ENCODE measurements around the gene EIF4EBP3.

EIF4EBP3 gene

DNA sequence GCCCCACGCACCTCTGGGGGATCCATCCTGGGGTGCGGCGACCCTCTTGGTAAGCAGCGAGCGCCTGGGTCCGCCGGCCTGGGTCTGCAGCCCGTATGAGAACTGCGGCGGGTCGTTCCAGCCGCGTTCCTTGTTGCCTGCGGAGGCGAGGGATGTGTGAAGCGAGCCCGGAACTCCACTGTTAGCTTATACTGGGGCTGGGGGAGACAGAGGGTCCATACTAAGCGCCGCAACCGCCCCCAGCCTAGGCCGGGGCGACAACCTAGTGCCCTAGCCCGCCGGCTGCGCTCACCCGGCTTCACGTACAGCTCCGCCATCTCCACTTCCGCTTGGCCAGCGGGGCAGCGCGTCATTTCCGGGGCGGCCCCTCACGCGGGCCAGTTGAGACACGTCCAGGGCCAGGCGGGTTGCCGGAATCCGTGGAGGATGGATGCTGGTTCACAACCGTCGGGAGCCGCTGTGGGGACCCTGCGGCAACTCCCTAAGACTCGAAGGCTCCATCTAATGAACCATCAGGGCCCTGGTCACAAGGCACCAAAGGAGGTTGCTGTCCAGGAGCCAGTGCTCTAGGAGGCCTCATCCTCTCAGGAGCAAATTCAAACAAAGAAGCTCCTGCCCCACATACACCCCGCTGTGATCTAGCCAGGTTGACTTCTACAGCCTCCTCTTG is 9.8 kb downstream of the EIF4EBP3 start, which contains the start of gene SRA1:
TSS of gene SRA1 (minus strand) at position 338 of the 670 bp plus-strand sequence. CDS start at position 317, 21 bp downstream.
- DNase-seq = peak; percentile 65

DNA sequence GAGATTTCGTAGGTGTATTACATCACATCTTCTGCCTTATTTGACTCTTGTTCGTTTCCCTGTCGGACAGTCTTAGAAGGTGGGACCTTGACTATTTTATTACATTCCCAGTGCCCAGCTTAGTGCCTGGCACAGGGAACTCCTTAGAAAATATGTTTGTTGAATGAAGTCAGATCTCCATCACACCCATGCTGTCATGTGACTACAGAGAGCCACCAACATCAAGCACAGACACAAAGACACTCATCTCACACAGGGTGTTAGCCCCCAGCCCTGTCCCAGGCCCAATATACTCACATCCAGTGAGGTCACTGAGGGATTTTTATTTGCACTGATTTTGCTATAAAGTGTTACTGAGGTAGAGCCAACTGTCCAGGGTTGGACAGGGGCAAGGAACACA is 10.5 kb downstream of the EIF4EBP3 start:
- no peak for DNase-seq

DNA sequence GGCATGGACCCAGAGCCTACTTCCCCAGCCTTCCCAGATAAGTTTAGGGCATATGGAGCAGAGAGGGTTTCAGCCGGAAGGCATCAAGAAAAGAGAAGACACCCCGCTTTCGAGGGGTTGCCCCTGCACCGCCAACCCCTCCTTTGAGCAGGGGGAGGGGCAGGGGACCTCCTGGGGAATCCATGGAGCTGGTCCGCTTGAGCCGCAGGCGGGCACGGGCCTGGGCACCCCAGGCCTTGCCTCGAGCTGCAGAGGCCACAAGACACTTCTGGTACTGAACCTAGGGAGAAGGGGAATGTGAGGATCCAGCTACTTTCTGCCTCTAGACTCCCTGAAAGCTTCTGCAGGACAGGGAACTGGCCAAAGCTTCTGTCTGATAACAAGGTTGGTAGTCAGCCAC is 11.1 kb downstream of the EIF4EBP3 start:
- no peak for DNase-seq

DNA sequence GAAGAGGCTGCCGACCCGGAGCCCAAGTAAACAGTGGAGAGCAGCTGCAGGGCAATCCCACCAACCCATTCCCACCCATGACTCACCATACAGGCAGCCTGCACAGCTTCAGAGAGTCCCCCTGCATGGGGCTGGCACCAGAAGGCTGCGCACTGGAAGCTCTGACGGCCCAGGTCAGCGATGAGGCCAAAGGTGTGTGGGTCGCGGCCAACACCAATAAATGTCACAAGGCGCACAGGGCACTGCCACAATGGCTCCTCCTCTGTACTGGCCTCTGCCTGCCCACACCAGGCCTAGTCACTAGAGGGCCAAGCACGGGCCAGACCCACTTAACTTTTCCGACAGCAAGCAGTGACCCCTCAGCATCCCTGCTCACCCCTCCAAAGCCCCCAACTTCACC is 12.8 kb downstream of the EIF4EBP3 start:
- DNase-seq = no peak

DNA sequence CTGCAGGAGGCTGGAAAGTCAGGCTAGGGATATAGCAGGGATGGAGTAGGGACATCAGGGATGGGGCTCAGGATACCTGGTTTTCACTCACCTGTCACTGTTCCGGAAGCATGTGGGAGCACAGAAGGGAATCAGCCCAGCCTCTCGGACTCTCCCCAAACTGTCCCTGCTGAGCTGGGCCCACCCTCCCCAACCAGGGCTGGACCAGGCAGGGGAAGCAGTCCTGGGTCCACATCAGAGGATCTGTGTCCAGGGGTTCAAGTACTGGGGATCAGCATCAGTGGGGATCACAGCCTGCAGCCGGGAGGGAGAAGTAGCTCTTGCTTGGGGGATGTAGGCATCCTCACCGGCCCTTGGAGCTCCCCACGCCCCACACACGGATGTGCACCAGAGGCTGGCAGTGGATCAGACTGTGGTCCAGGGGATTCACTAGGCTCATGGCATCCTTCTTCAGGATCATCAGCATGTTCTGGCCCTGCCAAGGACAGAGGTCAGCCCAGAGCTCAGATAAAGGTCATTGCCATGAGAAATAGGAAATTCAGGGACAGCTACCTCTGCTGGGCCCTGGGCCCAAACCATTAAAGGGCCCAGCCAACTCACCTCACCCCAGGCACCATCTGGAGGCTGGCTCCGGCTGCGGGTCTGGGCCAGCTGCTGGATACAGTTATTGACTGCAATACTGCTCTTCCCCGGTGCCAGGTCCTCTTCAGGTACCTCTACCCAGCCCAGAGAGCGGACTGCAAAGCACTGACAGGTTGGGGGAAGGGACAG is 14.5 kb downstream of the EIF4EBP3 start:
- no peak for DNase-seq

DNA sequence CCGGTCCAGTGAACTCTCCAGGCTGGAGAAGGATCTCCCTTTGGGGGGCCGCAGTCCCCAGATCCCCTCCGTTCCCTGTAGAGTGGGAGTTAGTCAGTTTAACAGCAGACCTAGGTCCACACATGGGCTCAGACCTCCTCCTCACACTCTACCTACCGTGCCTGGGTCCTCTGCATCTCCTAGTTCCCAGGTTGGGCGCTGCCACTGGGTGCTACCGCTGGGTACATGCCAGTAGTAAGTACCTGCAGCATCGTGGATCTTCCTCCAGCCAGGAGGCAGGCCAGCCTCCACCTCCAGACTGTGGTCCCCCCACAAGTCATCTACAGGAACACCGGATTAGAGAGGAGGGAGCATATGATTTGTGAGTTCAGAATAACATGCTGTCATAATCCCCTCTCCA is 16.1 kb downstream of the EIF4EBP3 start:
- no peak for DNase-seq

DNA sequence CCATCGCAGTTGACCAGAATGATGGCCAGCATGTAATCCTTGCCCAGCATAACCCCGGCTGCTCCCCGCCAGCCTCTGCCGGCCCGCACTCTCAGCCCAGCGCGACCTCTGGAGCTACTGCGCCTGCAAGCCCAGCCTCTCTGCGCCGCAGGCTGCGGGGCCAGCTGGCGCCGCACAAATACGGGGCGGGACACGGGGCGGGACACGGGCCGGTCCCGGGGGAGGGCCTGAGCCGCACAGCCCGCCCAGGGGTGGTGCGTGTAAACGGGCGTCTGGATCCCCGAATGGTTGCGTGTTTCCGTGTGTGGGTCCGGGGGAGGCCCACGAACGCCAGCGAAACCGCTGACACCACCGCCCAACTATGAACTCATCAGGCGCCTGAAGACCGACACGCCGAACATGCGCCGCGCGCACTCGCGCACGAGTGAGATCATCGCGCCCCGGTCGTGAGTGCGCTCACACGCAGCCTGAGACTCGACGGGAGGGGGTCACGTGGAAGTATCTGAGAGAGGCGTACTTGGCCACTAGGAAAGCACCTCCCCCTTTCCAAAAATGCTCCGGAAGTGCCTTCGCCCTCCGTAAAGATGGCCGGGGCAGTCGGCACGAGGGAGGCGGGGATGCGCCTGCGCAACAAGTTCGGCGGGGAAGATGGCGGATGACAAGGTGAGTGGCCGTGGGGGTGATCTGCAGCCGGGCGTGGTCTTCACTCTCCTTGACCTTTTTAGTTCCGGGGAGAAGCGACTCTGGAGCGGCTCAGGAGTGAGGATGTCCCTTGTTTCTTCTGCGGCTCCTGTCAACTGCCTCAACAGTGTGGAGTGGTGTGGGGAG is 16.9 kb downstream of the EIF4EBP3 start, which contains the start of the genes APBB3 and SLC35A4:
TSS of gene APBB3 (minus strand) at position 403 of the 828 bp plus-strand sequence. CDS start at position 50, 353 bp downstream.
TSS of gene SLC35A4 (plus strand) at position 633 of the 828 bp plus-strand sequence. CDS start 2,342 bp downstream, outside the sequence.
- DNase-seq = peak; percentile 84

DNA sequence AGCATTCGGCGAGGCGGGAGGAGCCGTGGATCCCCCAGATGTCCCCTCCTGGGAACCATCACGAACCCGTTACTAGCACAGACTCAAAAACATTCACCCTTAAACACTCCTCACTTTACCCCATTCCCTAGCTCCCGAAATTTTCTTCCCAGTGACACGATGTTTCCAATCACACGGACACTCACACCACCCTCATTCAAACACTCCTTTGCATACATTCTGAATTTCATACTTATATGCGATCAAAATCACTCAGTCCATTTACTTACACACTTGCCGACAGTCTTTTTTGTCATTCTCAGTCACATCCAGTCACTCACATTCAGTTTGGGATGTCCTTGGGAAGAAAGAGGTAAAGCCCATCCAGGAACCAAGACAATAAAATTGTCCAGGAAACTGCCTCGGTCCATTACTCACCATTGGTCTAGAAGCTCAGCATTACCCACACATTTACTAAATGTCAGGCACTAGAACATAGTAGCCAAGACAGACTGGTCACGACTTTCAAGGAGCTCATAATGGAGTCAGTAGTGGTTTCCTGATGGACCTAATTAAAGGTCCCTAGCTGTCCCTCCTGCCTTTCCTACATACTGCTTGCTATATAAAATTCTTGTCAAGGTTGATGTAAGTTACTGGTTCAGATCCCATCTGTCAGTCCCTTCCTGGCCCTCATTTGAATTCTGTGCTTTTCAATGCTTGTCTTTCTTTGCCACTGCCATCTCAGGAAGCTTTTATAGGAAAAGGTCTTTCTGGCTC is 17.7 kb downstream of the EIF4EBP3 start:
- DNase-seq = no peak

DNA sequence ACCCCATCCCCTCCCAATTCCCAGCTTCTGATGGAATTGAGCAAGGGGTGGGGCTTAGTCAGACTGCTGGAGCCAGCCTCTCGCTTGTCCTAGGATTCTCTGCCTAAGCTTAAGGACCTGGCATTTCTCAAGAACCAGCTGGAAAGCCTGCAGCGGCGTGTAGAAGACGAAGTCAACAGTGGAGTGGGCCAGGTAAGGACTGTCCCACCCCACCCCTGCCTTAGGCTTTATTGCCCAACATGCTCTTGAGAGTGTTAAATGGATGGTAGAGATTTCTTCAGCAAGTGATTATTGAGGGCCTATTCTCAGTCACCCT is 18.3 kb downstream of the EIF4EBP3 start:
- DNase-seq = no peak

DNA sequence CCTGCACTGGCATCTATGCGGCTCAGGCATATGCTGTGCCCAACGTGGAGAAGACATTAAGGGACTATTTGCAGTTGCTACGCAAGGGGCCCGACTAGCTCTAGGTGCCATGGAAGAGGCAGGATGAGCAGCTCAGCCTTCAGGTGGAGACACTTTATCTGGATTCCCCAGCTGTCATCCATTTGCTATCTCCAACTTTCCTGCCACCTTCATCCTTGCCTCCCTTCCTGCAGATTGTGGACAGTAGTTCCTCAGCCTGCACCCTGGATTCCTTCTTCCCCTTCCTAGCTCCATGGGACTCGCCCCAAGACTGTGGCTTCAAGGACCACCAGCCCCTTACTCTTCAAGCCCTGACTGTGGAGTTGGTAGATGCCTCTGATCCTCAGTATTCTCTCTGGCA is 19.2 kb downstream of the EIF4EBP3 start:
- DNase-seq = no peak

DNA sequence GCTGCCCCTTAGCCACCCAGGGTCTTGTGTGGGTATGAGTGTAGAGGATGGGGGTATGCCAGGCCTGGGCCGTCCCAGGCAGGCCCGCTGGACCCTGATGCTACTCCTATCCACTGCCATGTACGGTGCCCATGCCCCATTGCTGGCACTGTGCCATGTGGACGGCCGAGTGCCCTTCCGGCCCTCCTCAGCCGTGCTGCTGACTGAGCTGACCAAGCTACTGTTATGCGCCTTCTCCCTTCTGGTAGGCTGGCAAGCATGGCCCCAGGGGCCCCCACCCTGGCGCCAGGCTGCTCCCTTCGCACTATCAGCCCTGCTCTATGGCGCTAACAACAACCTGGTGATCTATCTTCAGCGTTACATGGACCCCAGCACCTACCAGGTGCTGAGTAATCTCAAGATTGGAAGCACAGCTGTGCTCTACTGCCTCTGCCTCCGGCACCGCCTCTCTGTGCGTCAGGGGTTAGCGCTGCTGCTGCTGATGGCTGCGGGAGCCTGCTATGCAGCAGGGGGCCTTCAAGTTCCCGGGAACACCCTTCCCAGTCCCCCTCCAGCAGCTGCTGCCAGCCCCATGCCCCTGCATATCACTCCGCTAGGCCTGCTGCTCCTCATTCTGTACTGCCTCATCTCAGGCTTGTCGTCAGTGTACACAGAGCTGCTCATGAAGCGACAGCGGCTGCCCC is 19.8 kb downstream of the EIF4EBP3 start:
- DNase-seq = no peak

DNA sequence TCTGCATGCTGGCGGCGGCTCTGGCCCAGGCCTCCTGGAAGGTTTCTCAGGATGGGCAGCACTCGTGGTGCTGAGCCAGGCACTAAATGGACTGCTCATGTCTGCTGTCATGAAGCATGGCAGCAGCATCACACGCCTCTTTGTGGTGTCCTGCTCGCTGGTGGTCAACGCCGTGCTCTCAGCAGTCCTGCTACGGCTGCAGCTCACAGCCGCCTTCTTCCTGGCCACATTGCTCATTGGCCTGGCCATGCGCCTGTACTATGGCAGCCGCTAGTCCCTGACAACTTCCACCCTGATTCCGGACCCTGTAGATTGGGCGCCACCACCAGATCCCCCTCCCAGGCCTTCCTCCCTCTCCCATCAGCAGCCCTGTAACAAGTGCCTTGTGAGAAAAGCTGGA is 20.4 kb downstream of the EIF4EBP3 start:
- DNase-seq = no peak

DNA sequence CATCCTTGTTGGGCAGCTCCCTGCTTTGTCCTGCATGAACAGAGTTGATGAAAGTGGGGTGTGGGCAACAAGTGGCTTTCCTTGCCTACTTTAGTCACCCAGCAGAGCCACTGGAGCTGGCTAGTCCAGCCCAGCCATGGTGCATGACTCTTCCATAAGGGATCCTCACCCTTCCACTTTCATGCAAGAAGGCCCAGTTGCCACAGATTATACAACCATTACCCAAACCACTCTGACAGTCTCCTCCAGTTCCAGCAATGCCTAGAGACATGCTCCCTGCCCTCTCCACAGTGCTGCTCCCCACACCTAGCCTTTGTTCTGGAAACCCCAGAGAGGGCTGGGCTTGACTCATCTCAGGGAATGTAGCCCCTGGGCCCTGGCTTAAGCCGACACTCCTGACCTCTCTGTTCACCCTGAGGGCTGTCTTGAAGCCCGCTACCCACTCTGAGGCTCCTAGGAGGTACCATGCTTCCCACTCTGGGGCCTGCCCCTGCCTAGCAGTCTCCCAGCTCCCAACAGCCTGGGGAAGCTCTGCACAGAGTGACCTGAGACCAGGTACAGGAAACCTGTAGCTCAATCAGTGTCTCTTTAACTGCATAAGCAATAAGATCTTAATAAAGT is 21.1 kb downstream of the EIF4EBP3 start:
- DNase-seq = no peak

DNA sequence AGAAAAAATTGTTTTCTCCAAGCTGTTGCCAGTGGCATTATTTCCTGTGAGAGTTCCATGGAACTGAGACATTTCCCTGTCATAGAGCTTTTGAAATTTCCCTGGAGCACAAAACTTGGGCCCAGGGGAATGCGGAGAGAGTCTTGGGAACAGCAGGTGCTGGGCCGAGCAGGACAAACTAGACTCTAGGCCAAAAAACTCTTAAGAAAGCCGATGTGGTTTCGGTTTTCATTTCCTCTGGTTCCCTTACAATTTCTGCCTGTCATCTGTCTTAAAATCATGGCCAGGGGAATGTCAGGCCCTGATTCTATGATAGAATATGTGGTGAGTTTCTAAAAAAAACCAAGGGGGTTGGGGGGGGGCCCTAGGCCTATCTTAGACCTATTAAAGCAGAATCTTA is 21.7 kb downstream of the EIF4EBP3 start:
- DNase-seq = no peak

DNA sequence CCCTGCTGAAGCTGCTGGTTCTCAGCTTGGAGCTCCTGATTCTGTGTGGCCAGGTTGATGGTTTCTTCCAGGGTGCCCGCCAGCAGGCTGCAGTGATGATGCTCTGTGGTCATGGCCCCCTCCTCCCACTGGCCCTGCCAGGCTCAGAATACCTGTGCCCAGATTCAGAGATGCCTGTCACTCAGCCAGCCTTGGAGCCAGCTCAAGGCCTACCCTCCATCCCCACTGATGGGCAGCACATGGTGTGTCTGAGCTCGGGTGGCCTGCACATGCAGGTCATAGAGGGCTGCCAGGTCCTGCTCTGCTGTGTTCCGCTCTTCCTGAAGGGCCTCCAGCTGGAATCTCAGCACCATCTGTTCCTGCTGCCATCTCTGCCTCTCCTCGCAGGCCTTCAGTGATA is 22.6 kb downstream of the EIF4EBP3 start:
- DNase-seq = no peak

DNA sequence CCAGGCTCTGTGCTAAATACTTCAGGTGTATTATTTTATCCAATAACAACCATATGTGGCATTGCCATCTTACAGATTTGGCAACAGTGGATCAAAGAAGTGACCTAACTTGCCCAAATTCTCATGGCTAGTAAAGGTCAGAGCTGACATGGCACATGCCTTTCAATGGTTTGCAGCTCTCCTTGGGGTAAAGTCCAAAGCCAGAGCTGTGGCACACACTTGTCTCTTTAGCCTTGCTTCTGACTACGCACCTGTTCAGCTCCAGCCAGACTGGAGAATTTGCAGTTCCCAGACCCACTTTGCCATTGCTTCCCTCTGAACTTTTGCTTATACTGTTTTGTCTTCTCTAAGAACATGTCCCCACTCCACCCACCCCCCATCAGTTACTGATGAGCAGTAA is 23.0 kb downstream of the EIF4EBP3 start:
- no peak for DNase-seq

DNA sequence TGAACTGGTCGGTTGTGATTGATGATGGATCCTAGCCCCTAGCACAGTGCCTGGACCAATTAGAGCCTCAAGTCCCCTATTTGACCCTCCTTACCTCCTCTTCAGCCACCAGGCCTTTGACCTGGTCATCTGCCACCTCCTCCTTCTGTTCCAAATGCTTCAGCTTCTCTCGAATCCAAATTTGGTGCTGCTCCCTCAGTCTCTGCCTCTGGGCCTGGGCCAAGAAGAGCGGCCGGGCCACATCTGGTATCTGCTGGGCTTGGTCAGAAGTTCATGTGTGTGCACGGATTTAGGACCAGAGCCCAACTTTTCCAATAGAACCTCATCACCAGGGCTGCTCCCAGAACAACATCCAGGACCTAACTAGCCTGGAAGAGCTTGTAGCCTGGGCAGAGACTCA is 23.6 kb downstream of the EIF4EBP3 start:
- no peak for DNase-seq

DNA sequence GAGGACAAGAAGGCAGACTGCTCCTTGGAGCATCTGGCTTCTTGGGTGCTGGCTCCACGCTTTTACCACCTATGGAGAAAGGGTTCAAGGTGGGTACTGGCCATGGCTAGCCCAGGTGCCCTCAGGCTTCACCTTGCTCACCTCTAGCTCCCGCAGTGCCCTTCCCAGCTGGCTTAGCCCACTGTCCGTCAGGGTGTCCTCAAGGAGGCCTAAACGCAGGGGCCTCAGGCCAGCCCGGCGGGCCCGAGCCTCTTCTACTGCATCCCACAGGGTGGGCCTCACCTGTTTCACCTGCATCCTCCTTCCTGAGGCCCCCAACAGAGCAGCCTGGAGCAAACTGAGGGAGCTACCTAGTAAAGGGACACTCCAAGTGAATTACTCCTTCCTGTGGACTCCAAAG is 26.2 kb downstream of the EIF4EBP3 start:
- no peak for DNase-seq

DNA sequence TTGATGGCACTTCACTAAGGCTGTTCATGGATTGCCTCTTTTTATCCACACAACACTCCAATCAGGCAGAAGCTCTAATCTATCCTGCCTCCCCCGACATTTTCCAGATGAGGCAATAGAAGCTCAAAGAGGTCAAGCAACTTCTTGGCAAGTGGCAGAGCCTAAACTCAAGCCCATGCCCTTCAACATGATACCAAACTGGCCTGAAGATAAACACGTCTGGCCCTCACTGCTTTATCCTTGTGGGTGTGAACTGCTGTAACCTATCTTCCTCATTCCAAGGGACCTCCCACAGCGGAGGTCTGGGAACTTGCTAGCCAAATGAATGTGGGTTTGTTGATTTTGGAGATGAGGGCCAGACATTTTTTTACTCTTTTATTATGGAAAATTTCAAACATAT is 26.7 kb downstream of the EIF4EBP3 start:
- no peak for DNase-seq

DNA sequence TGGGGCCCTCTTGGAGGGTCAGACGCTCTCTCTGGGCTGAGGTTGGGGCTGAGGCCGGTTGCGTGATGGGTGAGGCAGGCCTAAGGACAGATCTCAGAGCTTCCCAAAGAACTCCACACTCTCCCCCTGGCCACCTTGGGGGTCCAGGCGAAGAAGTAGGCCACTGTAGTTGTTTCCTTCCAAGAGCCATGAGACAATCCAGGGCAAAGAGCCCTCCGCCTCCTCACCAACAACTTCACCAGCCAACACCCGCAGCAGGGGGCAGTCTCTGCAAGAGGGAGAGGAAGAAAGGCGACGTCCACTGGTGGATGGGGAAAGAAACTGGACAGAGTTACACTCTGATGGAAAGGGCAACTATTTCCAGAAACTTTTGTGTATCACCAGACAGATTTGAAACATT is 27.8 kb downstream of the EIF4EBP3 start:
- no peak for DNase-seq

DNA sequence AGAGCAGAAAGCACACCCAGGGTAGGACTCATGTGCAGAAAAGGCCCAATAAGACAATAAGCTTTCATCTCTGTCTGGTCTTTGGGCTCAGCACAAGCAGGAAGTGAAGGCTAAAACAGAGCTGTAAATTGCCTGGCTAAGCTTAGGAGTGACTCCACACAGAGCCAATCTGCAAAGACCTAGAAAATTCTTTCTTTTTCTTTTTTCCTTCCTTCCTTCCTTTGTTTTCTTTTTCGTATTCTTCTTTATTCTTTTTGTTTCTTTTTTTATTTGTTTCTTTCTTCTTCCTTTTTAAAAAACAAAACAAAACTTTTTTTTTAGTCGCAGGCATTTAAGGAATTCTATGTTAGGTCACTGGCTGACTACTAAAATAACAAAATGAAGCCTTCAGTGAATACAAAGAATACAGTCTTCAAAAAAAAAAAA is 29.3 kb downstream of the EIF4EBP3 start:
- no peak for DNase-seq

Data from NCI-H2171 (cell line).